ENCODE measurements around the gene TTC5.
"Not testable (repeated sequence)": the region's sequence is repeated elsewhere in the genome, so short reads cannot be mapped to it uniquely, and the experiment has no call there.

The TTC5 gene

GRCh38 chr14:20329355-20329754 lies 23.6 kb upstream of the TTC5 start:
- H3K4me3 Mint-ChIP-seq = no peak overlapping the region
- H3K9me3 Mint-ChIP-seq = no peaks in the 10 kb centered on the region
- H3K27me3 Mint-ChIP-seq = no peaks in the 10 kb centered on the region
- peaks cover 55% of the 10 kb centered on the region for H3K4me1 Mint-ChIP-seq
- no peak overlapping the region for H3K27ac Mint-ChIP-seq
- H3K36me3 Mint-ChIP-seq = peaks cover 4% of the 10 kb centered on the region

- Mint-ChIP-seq H3K36me3 (peaks cover 4% of the 10 kb centered on the region), H3K9me3 (no peaks in the 10 kb centered on the region), H3K27me3 (no peaks in the 10 kb centered on the region), H3K4me1 (peaks cover 54% of the 10 kb centered on the region), H3K27ac (peak overlapping the region; percentile 32), H3K4me3 (no peak overlapping the region)
Observed at GRCh38 chr14:20328705-20329104, 23.0 kb upstream of the TTC5 start.

- H3K27ac Mint-ChIP-seq = peak overlapping the region; percentile 27
- no peaks in the 10 kb centered on the region for H3K27me3 Mint-ChIP-seq
- no peaks in the 10 kb centered on the region for H3K9me3 Mint-ChIP-seq
- H3K4me3 Mint-ChIP-seq = peak overlapping the region; percentile 44
- H3K4me1 Mint-ChIP-seq = peaks cover 41% of the 10 kb centered on the region
- H3K36me3 Mint-ChIP-seq = peaks cover 6% of the 10 kb centered on the region
Observed at GRCh38 chr14:20327005-20327869, 21.5 kb upstream of the TTC5 start.

GRCh38 chr14:20317720-20318119 lies 12.0 kb upstream of the TTC5 start:
- Mint-ChIP-seq H3K27ac (no peak overlapping the region), H3K36me3 (peaks cover 6% of the 10 kb centered on the region), H3K4me3 (no peak overlapping the region), H3K9me3 (no peaks in the 10 kb centered on the region), H3K4me1 (no peaks in the 10 kb centered on the region), H3K27me3 (no peaks in the 10 kb centered on the region)

- no peak overlapping the region for H3K4me3 Mint-ChIP-seq
- H3K36me3 Mint-ChIP-seq = peaks cover 9% of the 10 kb centered on the region
- no peaks in the 10 kb centered on the region for H3K27me3 Mint-ChIP-seq
- H3K27ac Mint-ChIP-seq = no peak overlapping the region
- no peaks in the 10 kb centered on the region for H3K4me1 Mint-ChIP-seq
- H3K9me3 Mint-ChIP-seq = no peaks in the 10 kb centered on the region
Observed at GRCh38 chr14:20314026-20314425, 8.3 kb upstream of the TTC5 start.

GRCh38 chr14:20306079-20306423 lies 300 bp upstream of the TTC5 start:
- H3K4me3 Mint-ChIP-seq = peak overlapping the region; percentile 95
- H3K27me3 Mint-ChIP-seq = no peaks in the 10 kb centered on the region
- H3K9me3 Mint-ChIP-seq = no peaks in the 10 kb centered on the region
- H3K4me1 Mint-ChIP-seq = peaks cover 42% of the 10 kb centered on the region
- H3K36me3 Mint-ChIP-seq = peaks cover 1% of the 10 kb centered on the region
- H3K27ac Mint-ChIP-seq = peak overlapping the region; percentile 94

DNA sequence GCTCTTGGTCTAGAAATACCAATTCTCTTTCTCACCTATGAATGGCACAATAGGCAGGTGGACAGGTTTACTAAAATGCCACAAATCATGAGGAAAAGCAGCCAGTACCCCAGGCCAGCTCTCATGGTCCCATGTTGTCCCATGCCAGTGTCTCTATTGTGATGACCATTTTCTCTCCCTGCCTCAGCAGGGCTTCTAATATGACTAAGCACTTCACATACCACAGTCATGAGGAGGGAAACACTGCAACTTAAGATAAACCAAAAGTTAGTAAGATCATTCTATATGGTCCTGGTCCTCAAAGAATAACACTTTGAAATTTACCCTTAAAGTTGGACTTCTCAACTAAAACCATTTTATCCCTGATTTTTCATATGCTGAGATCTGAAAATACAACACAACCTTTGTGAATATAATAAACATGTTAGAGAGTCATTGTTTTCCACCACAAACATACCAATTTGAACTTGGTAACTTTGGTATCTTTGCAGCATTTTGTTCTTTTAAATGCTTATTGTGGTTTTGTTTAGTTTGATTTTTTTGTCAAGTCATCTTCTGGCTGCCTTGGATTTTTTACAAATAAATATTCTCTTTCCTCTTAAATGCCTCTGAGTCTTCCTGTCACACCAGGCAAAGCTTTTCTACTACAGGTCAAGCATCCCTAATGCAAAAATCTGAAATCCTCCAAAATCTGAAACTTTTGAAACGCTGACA lies 3.6 kb downstream of the TTC5 start:
- Mint-ChIP-seq H3K4me3 (no peak overlapping the region), H3K27ac (no peak overlapping the region), H3K27me3 (no peaks in the 10 kb centered on the region), H3K4me1 (peaks cover 44% of the 10 kb centered on the region), H3K36me3 (peaks cover 13% of the 10 kb centered on the region), H3K9me3 (no peaks in the 10 kb centered on the region)

- Mint-ChIP-seq H3K4me1 (no peaks in the 10 kb centered on the region), H3K36me3 (peaks cover 33% of the 10 kb centered on the region), H3K27me3 (no peaks in the 10 kb centered on the region), H3K27ac (no peak overlapping the region), H3K4me3 (no peak overlapping the region), H3K9me3 (no peaks in the 10 kb centered on the region)
Observed at GRCh38 chr14:20295067-20295466, 10.7 kb downstream of the TTC5 start.

- no peaks in the 10 kb centered on the region for H3K27me3 Mint-ChIP-seq
- peaks cover 35% of the 10 kb centered on the region for H3K36me3 Mint-ChIP-seq
- H3K9me3 Mint-ChIP-seq = no peaks in the 10 kb centered on the region
- H3K4me3 Mint-ChIP-seq = no peak overlapping the region
- H3K27ac Mint-ChIP-seq = peak overlapping the region; percentile 48
- no peaks in the 10 kb centered on the region for H3K4me1 Mint-ChIP-seq
Observed at GRCh38 chr14:20294636-20295035, 11.1 kb downstream of the TTC5 start.

GRCh38 chr14:20281998-20282397 lies 23.8 kb downstream of the TTC5 start:
- not testable (repeated sequence) for H3K27ac Mint-ChIP-seq, H3K27me3 Mint-ChIP-seq, H3K4me3 Mint-ChIP-seq, H3K9me3 Mint-ChIP-seq
- H3K4me1 Mint-ChIP-seq = peaks cover 34% of the 10 kb centered on the region
- H3K36me3 Mint-ChIP-seq = peaks cover 59% of the 10 kb centered on the region

GRCh38 chr14:20280265-20280664 lies 25.5 kb downstream of the TTC5 start:
- Mint-ChIP-seq H3K36me3 (peaks cover 57% of the 10 kb centered on the region), H3K4me1 (peaks cover 34% of the 10 kb centered on the region)
- not testable (repeated sequence) for H3K9me3 Mint-ChIP-seq, H3K27me3 Mint-ChIP-seq, H3K4me3 Mint-ChIP-seq, H3K27ac Mint-ChIP-seq

DNA sequence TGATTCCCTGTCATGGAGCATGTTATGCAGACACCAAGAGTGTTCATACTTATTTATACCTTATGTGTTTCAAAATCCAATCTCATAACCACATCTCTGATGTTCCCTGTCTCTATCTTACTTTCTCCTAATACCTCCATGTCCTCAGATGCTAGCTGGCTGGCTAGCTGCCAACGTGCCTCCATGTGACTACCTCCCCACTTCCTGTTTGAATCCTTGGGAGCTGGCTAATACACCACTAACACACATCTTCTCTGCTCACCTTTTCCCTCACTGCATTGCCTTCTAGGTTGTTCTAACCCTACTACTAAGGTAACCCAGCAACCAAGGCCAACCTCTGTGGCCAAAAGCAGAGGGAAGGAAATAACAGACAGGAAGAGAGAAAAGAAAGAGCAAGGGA lies 27.3 kb downstream of the TTC5 start:
- H3K9me3 Mint-ChIP-seq = peaks cover 15% of the 10 kb centered on the region
- H3K27me3 Mint-ChIP-seq = no peaks in the 10 kb centered on the region
- H3K4me1 Mint-ChIP-seq = peaks cover 34% of the 10 kb centered on the region
- H3K4me3 Mint-ChIP-seq = no peak overlapping the region
- H3K27ac Mint-ChIP-seq = no peak overlapping the region
- H3K36me3 Mint-ChIP-seq = peaks cover 66% of the 10 kb centered on the region

GRCh38 chr14:20277409-20277808 lies 28.3 kb downstream of the TTC5 start:
- peaks cover 57% of the 10 kb centered on the region for H3K36me3 Mint-ChIP-seq
- H3K4me3 Mint-ChIP-seq = no peak overlapping the region
- no peak overlapping the region for H3K27ac Mint-ChIP-seq
- peaks cover 16% of the 10 kb centered on the region for H3K9me3 Mint-ChIP-seq
- H3K27me3 Mint-ChIP-seq = no peaks in the 10 kb centered on the region
- H3K4me1 Mint-ChIP-seq = peaks cover 34% of the 10 kb centered on the region

DNA sequence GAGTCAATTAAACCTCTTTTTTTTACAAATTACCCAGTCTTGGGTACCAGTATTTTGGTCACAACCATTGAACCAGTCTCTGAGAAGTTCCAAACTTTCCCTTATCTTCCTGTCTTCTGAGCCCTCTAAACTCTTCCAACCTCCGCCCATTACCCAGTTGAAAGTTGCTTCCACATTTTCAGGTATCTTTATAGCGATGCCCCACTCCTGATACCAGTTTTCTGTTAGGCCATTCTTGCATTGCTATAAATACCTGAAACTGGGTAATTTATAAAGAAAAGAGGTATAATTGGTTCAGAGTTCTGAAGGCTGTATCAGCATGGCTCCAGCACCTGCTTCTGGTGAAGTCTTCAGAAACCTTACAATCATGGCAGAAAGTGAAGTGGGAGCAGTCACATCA lies 31.7 kb downstream of the TTC5 start:
- H3K36me3 Mint-ChIP-seq = peaks cover 53% of the 10 kb centered on the region

DNA sequence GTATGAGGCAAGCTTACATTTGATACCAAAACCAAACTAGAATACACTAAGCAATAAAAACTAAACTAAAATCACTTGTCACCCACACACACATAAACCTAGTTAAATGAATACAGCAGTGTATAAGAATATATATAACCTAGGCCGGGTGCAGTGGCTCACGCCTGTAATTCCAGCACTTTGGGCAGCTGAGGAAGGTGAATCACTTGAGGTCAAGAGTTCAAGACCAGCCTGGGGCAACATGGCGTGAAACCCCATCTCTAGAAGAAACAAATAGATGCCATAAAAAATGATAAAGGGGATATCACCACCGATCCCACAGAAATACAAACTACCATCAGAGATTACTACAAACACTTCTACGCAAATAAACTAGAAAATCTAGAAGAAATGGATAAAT lies 41.4 kb downstream of the TTC5 start:
- H3K27me3 Mint-ChIP-seq, H3K9me3 Mint-ChIP-seq, H3K4me3 Mint-ChIP-seq, H3K4me1 Mint-ChIP-seq, H3K27ac Mint-ChIP-seq: not testable (repeated sequence)
- H3K36me3 Mint-ChIP-seq = peaks cover 23% of the 10 kb centered on the region

More for the DNA sequence above, 31.7 kb downstream of the TTC5 start:
- Mint-ChIP-seq H3K27ac (no peak overlapping the region), H3K9me3 (peaks cover 27% of the 10 kb centered on the region), H3K27me3 (no peaks in the 10 kb centered on the region), H3K4me3 (no peak overlapping the region), H3K4me1 (peaks cover 14% of the 10 kb centered on the region)

- Mint-ChIP-seq H3K4me1 (no peaks in the 10 kb centered on the region), H3K36me3 (peaks cover 23% of the 10 kb centered on the region), H3K4me3 (no peak overlapping the region), H3K27ac (no peak overlapping the region), H3K27me3 (no peaks in the 10 kb centered on the region), H3K9me3 (no peaks in the 10 kb centered on the region)
Observed at GRCh38 chr14:20262642-20263128, 43.1 kb downstream of the TTC5 start.

Data from activated naive CD4-positive, alpha-beta T cell treated with anti-CD3 and anti-CD28 coated beads, Interleukin-2, amount 50 U/mL, for 24 hours (primary cell).